Osteoblast (primary cell): ENCODE results near the gene FBXO3. TPM values are rescaled to one million over a fixed set of nuclear protein-coding genes. Genes with fewer than 3 reads are reported as not detected.
"Not testable (repeated sequence)": the region's sequence is repeated elsewhere in the genome, so short reads cannot be mapped to it uniquely, and the experiment has no call there.

ENCODE experiments used
- DNase-seq: peaks from one replicate; pipeline ENCODE4 v3.0.0; 2011; ENCODE audit warnings: low spot score, mixed read lengths; ENCODE audit not compliant: insufficient read length; ENCODE audit errors: missing footprints
- H2AFZ ChIP-seq: 2 replicates; pipeline ENCODE4 v1.6.0; 2011; ENCODE audit warnings: mild to moderate bottlenecking, low read length
- H3K27ac ChIP-seq: 2 replicates; pipeline ENCODE4 v1.5.1; 2011; ENCODE audit warnings: mild to moderate bottlenecking, low read depth, low read length, moderate library complexity
- H3K27me3 ChIP-seq: 2 replicates; pipeline ENCODE4 v1.6.0; 2012; ENCODE audit warnings: mild to moderate bottlenecking, control low read depth, inconsistent platforms, low read length, moderate library complexity; ENCODE audit not compliant: insufficient read depth
- H3K36me3 ChIP-seq: 2 replicates; pipeline ENCODE4 v1.5.1; 2011; ENCODE audit warnings: mild to moderate bottlenecking, low read length, control low read depth, moderate library complexity; ENCODE audit not compliant: insufficient read depth
- H3K4me1 ChIP-seq: 2 replicates; pipeline ENCODE4 v1.5.1; 2011; ENCODE audit warnings: mild to moderate bottlenecking, low read length, control low read depth, moderate library complexity; ENCODE audit not compliant: insufficient read depth
- H3K4me2 ChIP-seq: 2 replicates; pipeline ENCODE4 v1.6.0; 2011; ENCODE audit warnings: mild to moderate bottlenecking, low read length; ENCODE audit not compliant: insufficient read depth
- H3K4me3 ChIP-seq: fragments of 200-600 bp; sonication (generic); 3 replicates; pipeline ENCODE4 v1.5.1; 2012; ENCODE audit warnings: mild to moderate bottlenecking, low read length, inconsistent platforms; ENCODE audit not compliant: insufficient read depth
- H3K79me2 ChIP-seq: 2 replicates; pipeline ENCODE4 v1.6.0; 2012; ENCODE audit warnings: mild to moderate bottlenecking, low read length, control low read depth, inconsistent platforms; ENCODE audit not compliant: insufficient read depth
- H3K9me3 ChIP-seq: 2 replicates; pipeline ENCODE4 v1.5.1; 2011; ENCODE audit warnings: low read depth, low read length, control low read depth
- H4K20me1 ChIP-seq: 2 replicates; pipeline ENCODE4 v1.6.0; 2012; ENCODE audit warnings: mild to moderate bottlenecking, low read length, control low read depth; ENCODE audit not compliant: insufficient read depth
- CTCF ChIP-seq: IDR thresholded peaks from 2 replicates; pipeline ENCODE4 v1.5.1; 2011; ENCODE audit warnings: mild to moderate bottlenecking, low read depth, low read length, moderate library complexity; ENCODE audit errors: extremely low read depth
- total RNA-seq: library from RNA; depleted of rRNA; stranded (reverse); fragments of >200 nt; gene quantifications from 2 replicates; pipeline ENCODE4 v1.2.3, GENCODE V29; 2012

FBXO3 gene
- total RNA-seq, 1 donor: 35.8 TPM

DNA sequence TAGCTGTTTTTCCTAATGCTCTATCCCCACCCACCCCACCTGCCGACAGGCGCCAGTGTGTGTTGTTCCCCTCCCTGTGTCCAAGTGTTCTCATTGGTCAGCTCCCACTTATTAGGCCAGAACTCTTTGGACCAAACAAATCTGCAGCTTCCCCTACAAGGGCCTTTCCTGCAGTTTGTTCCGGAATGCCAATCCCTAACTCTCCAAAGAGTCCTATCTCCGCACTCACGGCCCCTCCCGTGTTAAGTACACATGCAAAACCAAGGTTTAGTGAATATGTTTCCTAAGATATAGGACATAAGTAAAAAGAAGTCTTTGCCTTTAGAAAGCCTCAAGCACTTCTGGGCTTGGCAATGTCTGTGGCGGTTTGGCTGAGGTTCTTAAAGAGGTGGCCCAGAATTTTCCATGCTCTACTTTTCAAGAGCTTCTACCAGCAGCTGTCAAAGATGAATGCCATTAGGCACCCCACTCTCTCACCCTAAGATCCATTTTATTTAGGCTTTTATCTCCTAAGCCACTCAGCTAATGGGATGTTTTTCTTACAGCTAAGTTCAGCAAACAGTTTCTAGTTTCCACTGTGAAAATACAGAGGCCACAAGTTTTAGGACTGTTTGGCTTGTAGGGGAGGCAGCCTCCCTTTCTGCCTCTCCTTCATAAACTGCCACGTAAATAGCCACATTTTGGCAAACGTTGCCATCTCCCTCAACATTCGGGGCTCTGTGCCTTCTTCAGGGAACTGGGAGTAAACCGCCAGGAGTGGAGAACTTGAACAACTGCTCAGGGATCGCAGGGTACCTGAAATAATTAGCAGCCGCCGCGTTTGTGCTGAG lies 39.7 kb downstream of the FBXO3 start:
- no peak for DNase-seq
- H2AFZ ChIP-seq: no peak overlapping the region
- H3K4me1 ChIP-seq: peaks cover 49% of the 10 kb centered on the region

GRCh38 chr11:33733980-33734379 lies 40.3 kb downstream of the FBXO3 start:
- Histone ChIP-seq H3K36me3 (peaks cover 41% of the 10 kb centered on the region), H3K79me2 (peaks cover 72% of the 10 kb centered on the region), H3K27me3 (no peaks in the 10 kb centered on the region), H3K4me1 (peaks cover 49% of the 10 kb centered on the region), H3K27ac (peak overlapping the region; percentile 93), H3K4me3 (peak overlapping the region; percentile 93), H3K4me2 (peak overlapping the region; percentile 95), H4K20me1 (peaks cover 46% of the 10 kb centered on the region), H2AFZ (no peak overlapping the region), H3K9me3 (no peaks in the 10 kb centered on the region)
- no peak for DNase-seq
- TF ChIP-seq CTCF: no peak

More for the DNA sequence above, 39.7 kb downstream of the FBXO3 start:
- Histone ChIP-seq H3K4me2 (peak overlapping the region; percentile 95), H3K9me3 (no peaks in the 10 kb centered on the region), H3K79me2 (peaks cover 65% of the 10 kb centered on the region), H3K27me3 (no peaks in the 10 kb centered on the region), H3K27ac (peak overlapping the region; percentile 93), H3K36me3 (peaks cover 41% of the 10 kb centered on the region), H3K4me3 (peak overlapping the region; percentile 93), H4K20me1 (peaks cover 46% of the 10 kb centered on the region)
- no peak for TF ChIP-seq CTCF

DNA sequence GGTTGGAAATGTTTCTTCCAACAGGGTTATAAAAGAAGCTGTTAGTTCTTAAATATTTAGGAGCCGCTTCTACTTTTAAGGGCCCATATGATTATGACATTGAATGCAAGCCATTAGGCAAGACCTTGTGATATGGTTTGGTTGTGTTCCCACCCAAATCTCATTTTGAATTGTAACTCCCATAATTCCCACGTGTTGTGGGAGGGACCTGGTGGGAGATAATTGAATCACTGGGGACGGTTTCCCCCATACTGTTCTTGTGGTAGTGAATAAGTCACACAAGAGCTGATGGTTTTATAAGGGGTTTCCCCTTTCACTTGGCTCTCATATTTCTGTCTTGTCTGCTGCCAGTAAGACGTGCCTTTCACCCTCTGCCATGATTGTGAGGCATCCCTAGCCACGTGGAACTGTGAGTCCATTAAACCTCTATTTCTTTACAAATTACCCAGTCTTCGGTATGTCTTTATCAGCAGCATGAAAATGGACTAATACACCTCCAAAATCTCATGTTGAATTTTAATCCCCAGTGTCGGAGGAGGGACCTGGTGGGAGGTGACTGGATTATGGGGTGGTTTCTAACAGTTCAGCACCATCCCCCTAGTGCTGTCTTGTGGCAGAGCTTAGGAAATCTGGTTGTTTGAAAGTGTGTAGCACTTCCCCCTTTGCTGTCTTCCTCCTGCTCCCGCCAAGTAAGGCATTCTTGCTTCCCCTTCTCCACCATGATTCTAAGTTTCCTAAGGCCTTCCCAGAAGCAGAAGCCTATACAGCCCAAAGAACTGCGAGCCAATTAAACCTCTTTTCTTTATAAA lies 42.4 kb downstream of the FBXO3 start:
- Histone ChIP-seq H3K4me3 (no peak overlapping the region), H2AFZ (no peak overlapping the region), H3K9me3 (no peaks in the 10 kb centered on the region), H4K20me1 (peaks cover 46% of the 10 kb centered on the region), H3K36me3 (peaks cover 41% of the 10 kb centered on the region), H3K79me2 (peaks cover 89% of the 10 kb centered on the region), H3K4me2 (peak overlapping the region; percentile 1), H3K27me3 (no peaks in the 10 kb centered on the region), H3K27ac (peak overlapping the region; percentile 71), H3K4me1 (peaks cover 38% of the 10 kb centered on the region)
- no peak for TF ChIP-seq CTCF
- DNase-seq: no peak

- no peaks in the 10 kb centered on the region for H3K9me3 ChIP-seq
- no peak overlapping the region for H3K27ac ChIP-seq
- no peak overlapping the region for H2AFZ ChIP-seq
- peaks cover 33% of the 10 kb centered on the region for H3K4me1 ChIP-seq
- no peak overlapping the region for H3K4me3 ChIP-seq
- H3K4me2 ChIP-seq: no peak overlapping the region
- TF ChIP-seq CTCF: no peak
- peaks cover 41% of the 10 kb centered on the region for H3K36me3 ChIP-seq
- H4K20me1 ChIP-seq: peaks cover 46% of the 10 kb centered on the region
- no peaks in the 10 kb centered on the region for H3K27me3 ChIP-seq
- peaks cover 96% of the 10 kb centered on the region for H3K79me2 ChIP-seq
- no peak for DNase-seq
Measured at GRCh38 chr11:33730716-33731115, 43.6 kb downstream of the FBXO3 start.

DNA sequence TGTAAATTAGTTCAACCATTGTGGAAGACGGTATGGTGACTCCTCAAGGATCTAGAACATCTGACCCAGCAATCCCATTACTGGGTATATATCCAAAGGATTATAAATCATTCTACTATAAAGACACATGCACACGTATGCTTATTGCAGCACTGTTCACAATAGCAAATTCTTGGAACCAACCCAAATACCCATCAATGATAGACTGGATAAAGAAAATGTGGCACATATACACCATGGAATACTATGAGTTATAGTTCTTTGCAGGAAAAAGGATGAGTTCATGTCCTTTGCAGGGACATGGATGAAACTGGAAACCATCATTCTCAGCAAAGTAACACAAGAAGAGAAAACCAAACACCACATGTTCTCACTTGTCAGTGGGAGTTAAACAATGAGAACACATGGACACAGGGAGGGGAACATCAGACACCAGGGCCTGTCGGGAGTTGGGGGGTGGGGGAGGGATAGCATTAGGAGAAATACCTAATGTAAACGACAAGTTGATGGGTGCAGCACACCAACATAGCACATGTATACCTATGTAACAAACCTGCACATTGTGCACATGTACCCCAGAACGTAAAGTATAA lies 45.2 kb downstream of the FBXO3 start:
- H3K4me3 ChIP-seq: not testable (repeated sequence)

More for the DNA sequence above, 45.2 kb downstream of the FBXO3 start:
- Histone ChIP-seq H3K4me1 (peaks cover 40% of the 10 kb centered on the region), H3K36me3 (peaks cover 41% of the 10 kb centered on the region), H4K20me1 (peaks cover 35% of the 10 kb centered on the region), H3K79me2 (peaks cover 96% of the 10 kb centered on the region)
- not testable (repeated sequence) for H3K27me3 ChIP-seq, DNase-seq, H3K4me2 ChIP-seq, H3K9me3 ChIP-seq, H3K27ac ChIP-seq, H2AFZ ChIP-seq
